Measurements from ENCODE around the gene TSPAN18. TPM values are rescaled to one million over a fixed set of nuclear protein-coding genes. Genes with fewer than 3 reads are reported as not detected.
A peak's percentile ranks its signal among the peaks of the same experiment; 100 is the strongest.

The TSPAN18 gene
- total RNA-seq, 1 donor, result 5.8 TPM

DNA sequence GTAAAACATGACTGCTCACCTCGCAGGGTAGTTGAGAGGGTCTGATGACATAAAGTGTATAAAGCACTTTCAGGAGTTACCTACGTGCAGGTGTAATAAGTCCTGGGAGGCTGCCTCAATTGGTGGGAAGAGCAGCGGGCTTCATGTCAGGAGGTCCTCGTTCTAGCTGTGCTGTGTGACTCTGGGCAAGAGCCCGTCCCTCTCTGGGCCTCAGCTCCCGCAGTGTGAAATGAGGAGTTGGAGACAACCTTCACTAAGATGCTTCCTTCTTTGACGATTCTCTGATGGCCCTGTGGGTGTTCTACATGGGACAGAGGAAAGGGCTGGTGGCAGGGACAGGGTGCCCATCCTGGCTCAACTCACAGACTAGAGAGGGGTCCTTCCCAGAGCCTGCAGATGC, 166.1 kb downstream of the TSPAN18 start:
- H3K36me3 ChIP-seq (ENCODE audit: insufficient read depth, low read length), result no peaks in the 10 kb centered on the region
- no peak overlapping the region for H3K4me2 ChIP-seq (ENCODE audit: insufficient read depth, low read length)
- no peak overlapping the region for H3K4me3 ChIP-seq (ENCODE audit: insufficient read depth, low read length)
- H3K9me3 ChIP-seq (ENCODE audit: low read depth, low read length), result no peaks in the 10 kb centered on the region
- H4K20me1 ChIP-seq (ENCODE audit: insufficient read depth, low read length), result peaks cover 3% of the 10 kb centered on the region
- DNase-seq (ENCODE audit: insufficient read length, low spot score, missing footprints), result peak; percentile 30
- H3K79me2 ChIP-seq (ENCODE audit: insufficient read depth, low read length), result no peaks in the 10 kb centered on the region
- no peak overlapping the region for H3K27ac ChIP-seq (ENCODE audit: low read depth, low read length)
- no peak overlapping the region for H2AFZ ChIP-seq (ENCODE audit: low read length)
- no peaks in the 10 kb centered on the region for H3K4me1 ChIP-seq (ENCODE audit: insufficient read depth, low read length)
- H3K27me3 ChIP-seq (ENCODE audit: insufficient read depth, low read length), result peaks cover 14% of the 10 kb centered on the region
- TF ChIP-seq, protein P1, sequence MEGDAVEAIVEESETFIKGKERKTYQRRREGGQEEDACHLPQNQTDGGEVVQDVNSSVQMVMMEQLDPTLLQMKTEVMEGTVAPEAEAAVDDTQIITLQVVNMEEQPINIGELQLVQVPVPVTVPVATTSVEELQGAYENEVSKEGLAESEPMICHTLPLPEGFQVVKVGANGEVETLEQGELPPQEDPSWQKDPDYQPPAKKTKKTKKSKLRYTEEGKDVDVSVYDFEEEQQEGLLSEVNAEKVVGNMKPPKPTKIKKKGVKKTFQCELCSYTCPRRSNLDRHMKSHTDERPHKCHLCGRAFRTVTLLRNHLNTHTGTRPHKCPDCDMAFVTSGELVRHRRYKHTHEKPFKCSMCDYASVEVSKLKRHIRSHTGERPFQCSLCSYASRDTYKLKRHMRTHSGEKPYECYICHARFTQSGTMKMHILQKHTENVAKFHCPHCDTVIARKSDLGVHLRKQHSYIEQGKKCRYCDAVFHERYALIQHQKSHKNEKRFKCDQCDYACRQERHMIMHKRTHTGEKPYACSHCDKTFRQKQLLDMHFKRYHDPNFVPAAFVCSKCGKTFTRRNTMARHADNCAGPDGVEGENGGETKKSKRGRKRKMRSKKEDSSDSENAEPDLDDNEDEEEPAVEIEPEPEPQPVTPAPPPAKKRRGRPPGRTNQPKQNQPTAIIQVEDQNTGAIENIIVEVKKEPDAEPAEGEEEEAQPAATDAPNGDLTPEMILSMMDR (IDR thresholded peaks at IDR 0.05; ENCODE audit: extremely low read depth, low read depth, low read length), result no peak

DNA sequence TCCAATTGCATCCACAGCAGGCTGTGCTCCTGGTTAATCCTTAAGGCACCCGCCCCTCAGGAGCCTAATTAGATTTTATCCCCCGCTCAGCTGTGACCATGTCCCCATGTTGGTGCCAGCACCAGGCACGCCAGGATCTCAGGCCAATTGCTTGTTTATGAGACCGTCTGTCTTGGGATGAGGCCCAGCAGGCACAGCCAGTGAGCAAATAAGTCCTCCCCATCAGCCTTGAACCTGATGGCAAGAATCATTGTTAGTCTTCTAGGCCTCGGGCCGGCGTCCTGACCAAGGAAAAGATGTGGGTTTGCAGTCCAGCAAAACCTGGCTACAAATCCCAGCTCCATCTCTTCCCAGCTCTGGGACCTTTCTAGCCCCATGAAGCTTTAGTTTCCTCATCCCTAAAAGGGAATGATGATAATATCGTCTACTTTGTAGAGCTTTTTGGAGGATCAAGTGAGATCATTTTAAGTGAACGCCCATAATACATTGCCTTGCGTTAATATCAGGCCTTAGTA, 166.6 kb downstream of the TSPAN18 start:
- H3K4me2 ChIP-seq (ENCODE audit: insufficient read depth, low read length), result no peak overlapping the region
- no peaks in the 10 kb centered on the region for H3K9me3 ChIP-seq (ENCODE audit: low read depth, low read length)
- no peaks in the 10 kb centered on the region for H3K79me2 ChIP-seq (ENCODE audit: insufficient read depth, low read length)
- H4K20me1 ChIP-seq (ENCODE audit: insufficient read depth, low read length), result peaks cover 3% of the 10 kb centered on the region
- no peak overlapping the region for H2AFZ ChIP-seq (ENCODE audit: low read length)
- H3K36me3 ChIP-seq (ENCODE audit: insufficient read depth, low read length), result no peaks in the 10 kb centered on the region
- peaks cover 14% of the 10 kb centered on the region for H3K27me3 ChIP-seq (ENCODE audit: insufficient read depth, low read length)
- H3K27ac ChIP-seq (ENCODE audit: low read depth, low read length), result no peak overlapping the region
- no peak overlapping the region for H3K4me3 ChIP-seq (ENCODE audit: insufficient read depth, low read length)
- H3K4me1 ChIP-seq (ENCODE audit: insufficient read depth, low read length), result no peaks in the 10 kb centered on the region
- peak; percentile 44 for DNase-seq (ENCODE audit: insufficient read length, low spot score, missing footprints)
- TF ChIP-seq, protein P1 (IDR thresholded peaks at IDR 0.05; ENCODE audit: extremely low read depth, low read depth, low read length), result no peak

DNA sequence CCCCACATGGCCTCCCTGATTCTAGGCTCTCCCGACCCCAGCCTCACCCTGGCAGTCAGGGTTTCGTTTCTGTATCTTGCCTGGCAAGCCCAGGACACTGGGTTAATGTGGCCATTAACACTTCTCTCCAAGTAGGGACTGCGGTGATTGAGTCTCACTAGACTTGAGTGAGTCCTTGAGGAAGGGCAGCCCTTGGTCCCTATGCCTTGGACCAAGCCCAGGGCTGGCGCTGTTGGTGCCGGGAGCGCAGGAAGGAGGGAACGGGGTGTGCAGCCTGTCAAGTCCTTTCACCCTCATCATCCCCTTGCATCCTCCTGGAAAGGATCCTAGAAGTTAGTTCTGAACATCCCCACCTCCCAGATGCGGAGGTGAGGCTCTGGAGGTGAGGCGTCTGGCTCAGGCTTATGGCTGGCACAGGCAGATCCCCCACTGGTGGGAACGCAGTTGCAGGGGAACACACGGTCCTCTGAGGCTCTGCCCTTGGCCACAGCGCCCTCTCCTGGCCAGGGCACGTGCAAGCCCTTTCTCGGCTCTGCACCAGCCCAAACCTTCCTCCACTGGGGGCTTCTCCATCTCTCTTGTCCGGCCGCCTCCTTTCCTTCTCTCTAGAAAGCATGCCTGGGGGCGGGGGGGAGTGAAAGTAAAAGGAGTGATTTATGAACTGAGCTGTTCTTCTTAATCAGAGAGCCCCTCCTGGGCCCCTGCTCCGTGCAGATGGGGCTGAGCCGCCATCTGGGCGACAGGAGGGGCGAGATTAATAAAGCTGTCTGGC, 167.3 kb downstream of the TSPAN18 start:
- Histone ChIP-seq H3K27me3 (ENCODE audit: insufficient read depth, low read length) (peaks cover 14% of the 10 kb centered on the region), H3K4me3 (ENCODE audit: insufficient read depth, low read length) (no peak overlapping the region), H3K79me2 (ENCODE audit: insufficient read depth, low read length) (no peaks in the 10 kb centered on the region), H3K9me3 (ENCODE audit: low read depth, low read length) (no peaks in the 10 kb centered on the region), H3K27ac (ENCODE audit: low read depth, low read length) (no peak overlapping the region), H4K20me1 (ENCODE audit: insufficient read depth, low read length) (peaks cover 3% of the 10 kb centered on the region), H3K4me1 (ENCODE audit: insufficient read depth, low read length) (no peaks in the 10 kb centered on the region), H3K36me3 (ENCODE audit: insufficient read depth, low read length) (no peaks in the 10 kb centered on the region), H3K4me2 (ENCODE audit: insufficient read depth, low read length) (no peak overlapping the region), H2AFZ (ENCODE audit: low read length) (no peak overlapping the region)
- peak; percentile 97 for DNase-seq (ENCODE audit: insufficient read length, low spot score, missing footprints)
- TF ChIP-seq, protein P1 (IDR thresholded peaks at IDR 0.05; ENCODE audit: extremely low read depth, low read depth, low read length), result peak; percentile 90

GRCh38 chr11:44899959-44900358, 173.2 kb downstream of the TSPAN18 start:
- TF ChIP-seq, protein P1 (IDR thresholded peaks at IDR 0.05; ENCODE audit: extremely low read depth, low read depth, low read length), result no peak
- Histone ChIP-seq H3K27me3 (ENCODE audit: insufficient read depth, low read length) (peaks cover 13% of the 10 kb centered on the region), H3K36me3 (ENCODE audit: insufficient read depth, low read length) (no peaks in the 10 kb centered on the region), H3K4me2 (ENCODE audit: insufficient read depth, low read length) (no peak overlapping the region), H3K4me3 (ENCODE audit: insufficient read depth, low read length) (no peak overlapping the region), H3K4me1 (ENCODE audit: insufficient read depth, low read length) (no peaks in the 10 kb centered on the region), H2AFZ (ENCODE audit: low read length) (no peak overlapping the region), H4K20me1 (ENCODE audit: insufficient read depth, low read length) (no peaks in the 10 kb centered on the region), H3K9me3 (ENCODE audit: low read depth, low read length) (no peaks in the 10 kb centered on the region), H3K79me2 (ENCODE audit: insufficient read depth, low read length) (no peaks in the 10 kb centered on the region), H3K27ac (ENCODE audit: low read depth, low read length) (no peak overlapping the region)
- peak; percentile 93 for DNase-seq (ENCODE audit: insufficient read length, low spot score, missing footprints)
